HEK293 (cell line): ENCODE data around the gene COP1.

Source experiments
- MYNN ChIP-seq: fragments of 450-650 bp; formaldehyde crosslinking; IDR thresholded peaks from 2 replicates; pipeline ENCODE4 v1.5.1; 2016; ENCODE audit warnings: missing biosample characterization, missing genetic modification characterization, borderline replicate concordance
- WT1 ChIP-seq: fragments of 450-650 bp; formaldehyde crosslinking; IDR thresholded peaks from 2 replicates; pipeline ENCODE4 v1.5.1; 2016; ENCODE audit warnings: missing biosample characterization, missing genetic modification characterization
- ZNF221 ChIP-seq: fragments of 450-650 bp; formaldehyde crosslinking; IDR thresholded peaks from 2 replicates; pipeline ENCODE4 v1.5.1; 2017; ENCODE audit warnings: missing biosample characterization, missing genetic modification characterization, borderline replicate concordance
- ZNF248 ChIP-seq: fragments of 450-650 bp; formaldehyde crosslinking; IDR thresholded peaks from 2 replicates; pipeline ENCODE4 v1.5.1; 2017; ENCODE audit warnings: missing biosample characterization, missing genetic modification characterization
- ZNF677 ChIP-seq: fragments of 450-650 bp; IDR thresholded peaks from 2 replicates; pipeline ENCODE4 v1.5.0; 2018; ENCODE audit warnings: missing biosample characterization, mild to moderate bottlenecking, missing genetic modification characterization, moderate library complexity
- TF ChIP-seq, protein P1 (sequence below): fragments of 450-650 bp; formaldehyde crosslinking; IDR thresholded peaks from 2 replicates; pipeline ENCODE4 v1.5.1; 2016; ENCODE audit warnings: missing biosample characterization, missing genetic modification characterization
- TF ChIP-seq, protein P2 (sequence below): fragments of 450-650 bp; formaldehyde crosslinking; IDR thresholded peaks from 2 replicates; pipeline ENCODE4 v1.5.1; 2016; ENCODE audit warnings: missing biosample characterization, missing genetic modification characterization, low read depth
- TF ChIP-seq, protein P3 (sequence below): fragments of 450-650 bp; formaldehyde crosslinking; IDR thresholded peaks from 2 replicates; pipeline ENCODE4 v1.5.1; 2016; ENCODE audit warnings: missing biosample characterization, missing genetic modification characterization, low read depth
- TF ChIP-seq, protein P4 (sequence below): fragments of 450-650 bp; formaldehyde crosslinking; IDR thresholded peaks from 2 replicates; pipeline ENCODE4 v1.5.1; 2016; ENCODE audit warnings: missing biosample characterization, missing genetic modification characterization

DNA sequence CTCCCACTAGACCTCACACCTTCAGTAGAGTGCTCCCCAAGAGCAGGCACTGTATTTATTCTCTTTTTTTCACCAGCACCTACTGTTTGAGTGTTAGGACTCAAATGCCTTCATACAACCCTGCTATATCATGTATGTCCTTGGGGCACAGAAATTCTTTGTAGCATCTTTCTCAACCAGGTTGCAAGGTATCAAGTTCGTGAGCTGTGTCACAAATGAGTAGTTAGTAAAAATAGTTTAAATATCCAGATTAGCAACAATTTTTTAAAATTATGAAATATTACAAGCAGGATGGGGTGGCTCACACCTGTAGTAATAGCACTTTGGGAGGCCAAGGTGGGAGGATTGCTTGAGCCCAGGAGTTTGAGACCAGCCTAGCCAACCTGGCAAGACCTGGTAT lies 311.1 kb downstream of the COP1 start:
- TF ChIP-seq ZNF677 (tag by site-specific recombination) (no peak), MYNN (no peak), ZNF221 (tag by site-specific recombination) (no peak), ZNF248 (tag by site-specific recombination) (no peak), WT1 (tag by site-specific recombination) (no peak)
- TF ChIP-seq, protein P1, sequence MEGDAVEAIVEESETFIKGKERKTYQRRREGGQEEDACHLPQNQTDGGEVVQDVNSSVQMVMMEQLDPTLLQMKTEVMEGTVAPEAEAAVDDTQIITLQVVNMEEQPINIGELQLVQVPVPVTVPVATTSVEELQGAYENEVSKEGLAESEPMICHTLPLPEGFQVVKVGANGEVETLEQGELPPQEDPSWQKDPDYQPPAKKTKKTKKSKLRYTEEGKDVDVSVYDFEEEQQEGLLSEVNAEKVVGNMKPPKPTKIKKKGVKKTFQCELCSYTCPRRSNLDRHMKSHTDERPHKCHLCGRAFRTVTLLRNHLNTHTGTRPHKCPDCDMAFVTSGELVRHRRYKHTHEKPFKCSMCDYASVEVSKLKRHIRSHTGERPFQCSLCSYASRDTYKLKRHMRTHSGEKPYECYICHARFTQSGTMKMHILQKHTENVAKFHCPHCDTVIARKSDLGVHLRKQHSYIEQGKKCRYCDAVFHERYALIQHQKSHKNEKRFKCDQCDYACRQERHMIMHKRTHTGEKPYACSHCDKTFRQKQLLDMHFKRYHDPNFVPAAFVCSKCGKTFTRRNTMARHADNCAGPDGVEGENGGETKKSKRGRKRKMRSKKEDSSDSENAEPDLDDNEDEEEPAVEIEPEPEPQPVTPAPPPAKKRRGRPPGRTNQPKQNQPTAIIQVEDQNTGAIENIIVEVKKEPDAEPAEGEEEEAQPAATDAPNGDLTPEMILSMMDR = no peak
- TF ChIP-seq, protein P2, sequence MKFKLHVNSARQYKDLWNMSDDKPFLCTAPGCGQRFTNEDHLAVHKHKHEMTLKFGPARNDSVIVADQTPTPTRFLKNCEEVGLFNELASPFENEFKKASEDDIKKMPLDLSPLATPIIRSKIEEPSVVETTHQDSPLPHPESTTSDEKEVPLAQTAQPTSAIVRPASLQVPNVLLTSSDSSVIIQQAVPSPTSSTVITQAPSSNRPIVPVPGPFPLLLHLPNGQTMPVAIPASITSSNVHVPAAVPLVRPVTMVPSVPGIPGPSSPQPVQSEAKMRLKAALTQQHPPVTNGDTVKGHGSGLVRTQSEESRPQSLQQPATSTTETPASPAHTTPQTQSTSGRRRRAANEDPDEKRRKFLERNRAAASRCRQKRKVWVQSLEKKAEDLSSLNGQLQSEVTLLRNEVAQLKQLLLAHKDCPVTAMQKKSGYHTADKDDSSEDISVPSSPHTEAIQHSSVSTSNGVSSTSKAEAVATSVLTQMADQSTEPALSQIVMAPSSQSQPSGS = no peak
- TF ChIP-seq, protein P3, sequence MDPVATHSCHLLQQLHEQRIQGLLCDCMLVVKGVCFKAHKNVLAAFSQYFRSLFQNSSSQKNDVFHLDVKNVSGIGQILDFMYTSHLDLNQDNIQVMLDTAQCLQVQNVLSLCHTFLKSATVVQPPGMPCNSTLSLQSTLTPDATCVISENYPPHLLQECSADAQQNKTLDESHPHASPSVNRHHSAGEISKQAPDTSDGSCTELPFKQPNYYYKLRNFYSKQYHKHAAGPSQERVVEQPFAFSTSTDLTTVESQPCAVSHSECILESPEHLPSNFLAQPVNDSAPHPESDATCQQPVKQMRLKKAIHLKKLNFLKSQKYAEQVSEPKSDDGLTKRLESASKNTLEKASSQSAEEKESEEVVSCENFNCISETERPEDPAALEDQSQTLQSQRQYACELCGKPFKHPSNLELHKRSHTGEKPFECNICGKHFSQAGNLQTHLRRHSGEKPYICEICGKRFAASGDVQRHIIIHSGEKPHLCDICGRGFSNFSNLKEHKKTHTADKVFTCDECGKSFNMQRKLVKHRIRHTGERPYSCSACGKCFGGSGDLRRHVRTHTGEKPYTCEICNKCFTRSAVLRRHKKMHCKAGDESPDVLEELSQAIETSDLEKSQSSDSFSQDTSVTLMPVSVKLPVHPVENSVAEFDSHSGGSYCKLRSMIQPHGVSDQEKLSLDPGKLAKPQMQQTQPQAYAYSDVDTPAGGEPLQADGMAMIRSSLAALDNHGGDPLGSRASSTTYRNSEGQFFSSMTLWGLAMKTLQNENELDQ (tag by site-specific recombination) = no peak
- TF ChIP-seq, protein P4, sequence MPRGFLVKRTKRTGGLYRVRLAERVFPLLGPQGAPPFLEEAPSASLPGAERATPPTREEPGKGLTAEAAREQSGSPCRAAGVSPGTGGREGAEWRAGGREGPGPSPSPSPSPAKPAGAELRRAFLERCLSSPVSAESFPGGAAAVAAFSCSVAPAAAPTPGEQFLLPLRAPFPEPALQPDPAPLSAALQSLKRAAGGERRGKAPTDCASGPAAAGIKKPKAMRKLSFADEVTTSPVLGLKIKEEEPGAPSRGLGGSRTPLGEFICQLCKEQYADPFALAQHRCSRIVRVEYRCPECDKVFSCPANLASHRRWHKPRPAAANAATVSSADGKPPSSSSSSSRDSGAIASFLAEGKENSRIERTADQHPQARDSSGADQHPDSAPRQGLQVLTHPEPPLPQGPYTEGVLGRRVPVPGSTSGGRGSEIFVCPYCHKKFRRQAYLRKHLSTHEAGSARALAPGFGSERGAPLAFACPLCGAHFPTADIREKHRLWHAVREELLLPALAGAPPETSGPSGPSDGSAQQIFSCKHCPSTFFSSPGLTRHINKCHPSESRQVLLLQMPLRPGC = no peak
